NCI-H2081 (cell line): ENCODE results near the gene NKIRAS2.

Experiments
- DNase-seq, 2 experiments: peaks; one replicate each; lab custom pipeline; 2025; lab: John Stamatoyannopoulos, UW

Gene NKIRAS2

GRCh38 chr17:42026857-42027589 lies 7.1 kb downstream of the NKIRAS2 start:
- no peak for DNase-seq

GRCh38 chr17:42027590-42027889 lies 7.7 kb downstream of the NKIRAS2 start:
- no peak for DNase-seq

GRCh38 chr17:42027961-42028790 lies 8.3 kb downstream of the NKIRAS2 start:
- no peak for DNase-seq

GRCh38 chr17:42028791-42029127 lies 8.9 kb downstream of the NKIRAS2 start:
- no peak for DNase-seq

GRCh38 chr17:42031584-42031983 lies 11.7 kb downstream of the NKIRAS2 start:
- DNase-seq = no peak

- no peak for DNase-seq
Measured at GRCh38 chr17:42034059-42034458, 14.2 kb downstream of the NKIRAS2 start.

- DNase-seq = no peak
Measured at GRCh38 chr17:42038221-42038973, 18.5 kb downstream of the NKIRAS2 start.

GRCh38 chr17:42039794-42040763 lies 20.2 kb downstream of the NKIRAS2 start:
- no peak for DNase-seq

GRCh38 chr17:42040818-42041217 lies 20.9 kb downstream of the NKIRAS2 start:
- no peak for DNase-seq

GRCh38 chr17:42041619-42042018 lies 21.7 kb downstream of the NKIRAS2 start:
- DNase-seq = no peak

GRCh38 chr17:42042598-42043319 lies 22.9 kb downstream of the NKIRAS2 start:
- no peak for DNase-seq

- no peak for DNase-seq
Measured at GRCh38 chr17:42045719-42046118, 25.8 kb downstream of the NKIRAS2 start.

GRCh38 chr17:42047343-42047742 lies 27.5 kb downstream of the NKIRAS2 start:
- DNase-seq = no peak

- no peak for DNase-seq
Measured at GRCh38 chr17:42049834-42050392, 30.0 kb downstream of the NKIRAS2 start.

GRCh38 chr17:42050393-42051012 lies 30.6 kb downstream of the NKIRAS2 start, which contains the start of gene C17orf113:
Gene C17orf113 (minus strand): TSS chr17:42050601. CDS start chr17:42043376, 7,225 bp downstream.
- DNase-seq = peak; percentile 54 to 67

- DNase-seq = no peak
Measured at GRCh38 chr17:42051013-42051400, 31.1 kb downstream of the NKIRAS2 start.

- no peak for DNase-seq
Measured at GRCh38 chr17:42051645-42052044, 31.8 kb downstream of the NKIRAS2 start.

- no peak for DNase-seq
Measured at GRCh38 chr17:42052346-42052877, 32.5 kb downstream of the NKIRAS2 start.

GRCh38 chr17:42053731-42054500 lies 34.0 kb downstream of the NKIRAS2 start:
- DNase-seq = no peak
